ENCODE results near the gene CYS1. TPM values are rescaled to one million over a fixed set of nuclear protein-coding genes. Genes with fewer than 3 reads are reported as not detected.

The CYS1 gene
- polyA plus RNA-seq, 3 donors, result not detected

GRCh38 chr2:10054424-10054823 is 25.8 kb downstream of the CYS1 start:
- intact Hi-C loops (cut with micrococcal nuclease), result no loop called here
- no peak overlapping the region for H3K4me2 ChIP-seq (replicated peaks; ENCODE audit: extremely low read depth, low read length, poor library complexity, severe bottlenecking)
- H3K4me1 Mint-ChIP-seq, result peaks cover 20% of the 10 kb centered on the region
- no peaks in the 10 kb centered on the region for H3K9me3 Mint-ChIP-seq
- no peak overlapping the region for H3K9ac ChIP-seq (ENCODE audit: insufficient read depth, low read length, poor library complexity, severe bottlenecking)
- H3K9me3 ChIP-seq (replicated peaks in 1 of 2; ENCODE audit: control insufficient read depth in 1 of 2, insufficient read depth in 1 of 2, low read length in 2 of 2), result no peaks in the 10 kb centered on the region
- H3K79me2 ChIP-seq (ENCODE audit: insufficient read depth, low read length), result peaks cover 4% of the 10 kb centered on the region
- H3K27me3 ChIP-seq (ENCODE audit: control insufficient read depth in 2 of 2, insufficient read depth in 2 of 2, low read length in 2 of 2), result no peaks in the 10 kb centered on the region
- H3K4me1 ChIP-seq (ENCODE audit: control insufficient read depth in 1 of 2, insufficient read depth in 2 of 2, low read length in 2 of 2), result peaks cover 9 to 11% of the 10 kb centered on the region in 2 donors
- no peak overlapping the region for H3K4me3 ChIP-seq (replicated peaks in 1 of 3; ENCODE audit: low read depth in 2 of 3, low read length in 3 of 3)
- DNase-seq, result no peak
- H3K36me3 Mint-ChIP-seq, result peaks cover 46 to 63% of the 10 kb centered on the region in 2 donors
- TF ChIP-seq CTCF (IDR thresholded peaks at IDR 0.05), result no peak
- H3K27ac Mint-ChIP-seq, result peak overlapping the region in 1 of 7 donors; percentile 63
- peaks cover 40 to 56% of the 10 kb centered on the region in 2 donors for H3K36me3 ChIP-seq (replicated peaks in 1 of 2; ENCODE audit: control insufficient read depth in 1 of 2, insufficient read depth in 2 of 2, low read length in 2 of 2)
- WGBS (ENCODE audit: insufficient coverage), result 83% methylated on average over 5 of the region's 7 CpGs
- H3K27me3 Mint-ChIP-seq (ENCODE audit: low read depth in 3 of 3), result peaks cover 2 to 12% (median 3%) of the 10 kb centered on the region in 3 donors
- H4K20me1 ChIP-seq (ENCODE audit: insufficient read depth, low read length), result peaks cover 66% of the 10 kb centered on the region
- no peak overlapping the region for H3K4me3 Mint-ChIP-seq
- no peak overlapping the region for H3K27ac ChIP-seq (ENCODE audit: low read depth in 1 of 2, low read length in 2 of 2)
- H2AFZ ChIP-seq (ENCODE audit: insufficient read depth, low read depth, low read length, poor library complexity, severe bottlenecking), result no peak overlapping the region

GRCh38 chr2:10053351-10053750 is 26.9 kb downstream of the CYS1 start:
- Histone ChIP-seq H3K79me2 (ENCODE audit: insufficient read depth, low read length) (peaks cover 7% of the 10 kb centered on the region), H3K27ac (ENCODE audit: low read depth in 1 of 2, low read length in 2 of 2) (no peak overlapping the region), H3K36me3 (replicated peaks in 1 of 2; ENCODE audit: control insufficient read depth in 1 of 2, insufficient read depth in 2 of 2, low read length in 2 of 2) (peaks cover 48 to 65% of the 10 kb centered on the region in 2 donors), H3K9me3 (replicated peaks in 1 of 2; ENCODE audit: control insufficient read depth in 1 of 2, insufficient read depth in 1 of 2, low read length in 2 of 2) (no peaks in the 10 kb centered on the region), H3K27me3 (ENCODE audit: control insufficient read depth in 2 of 2, insufficient read depth in 2 of 2, low read length in 2 of 2) (no peaks in the 10 kb centered on the region), H3K4me1 (ENCODE audit: control insufficient read depth in 1 of 2, insufficient read depth in 2 of 2, low read length in 2 of 2) (peaks cover 9 to 11% of the 10 kb centered on the region in 2 donors), H2AFZ (ENCODE audit: insufficient read depth, low read depth, low read length, poor library complexity, severe bottlenecking) (no peak overlapping the region), H3K4me2 (replicated peaks; ENCODE audit: extremely low read depth, low read length, poor library complexity, severe bottlenecking) (no peak overlapping the region), H4K20me1 (ENCODE audit: insufficient read depth, low read length) (peaks cover 76% of the 10 kb centered on the region), H3K4me3 (replicated peaks in 1 of 3; ENCODE audit: low read depth in 2 of 3, low read length in 3 of 3) (no peak overlapping the region), H3K9ac (ENCODE audit: insufficient read depth, low read length, poor library complexity, severe bottlenecking) (no peak overlapping the region)
- no CpG with 5 or more reads among the region's 4 CpGs for WGBS (ENCODE audit: insufficient coverage)
- no peak for TF ChIP-seq CTCF (IDR thresholded peaks at IDR 0.05)
- Mint-ChIP-seq H3K36me3 (peaks cover 55 to 73% of the 10 kb centered on the region in 2 donors), H3K27me3 (ENCODE audit: low read depth in 3 of 3) (peaks cover 2 to 7% (median 3%) of the 10 kb centered on the region in 3 donors), H3K9me3 (no peaks in the 10 kb centered on the region), H3K4me1 (peaks cover 20% of the 10 kb centered on the region), H3K4me3 (no peak overlapping the region), H3K27ac (no peak overlapping the region)
- intact Hi-C loops (cut with micrococcal nuclease), result no loop called here
- no peak for DNase-seq

Data from CD14-positive monocyte (primary cell).